Liver (tissue), 9 donors: ENCODE data around the gene LRRC27. TPM values are rescaled to one million over a fixed set of nuclear protein-coding genes. Genes with fewer than 3 reads are reported as not detected.

Experiments used
- DNase-seq: peaks from one replicate; pipeline ENCODE4 v3.0.0-alpha.2; 2017; ENCODE audit warnings: low spot score
- H3K27ac ChIP-seq, 2 donors: one replicate each; pipeline ENCODE4 v1.7.0; 2013; ENCODE audit warnings: inconsistent platforms in 2 of 2, low read length in 2 of 2, control low read depth in 1 of 2, low read depth in 1 of 2, mild to moderate bottlenecking in 1 of 2
- H3K27me3 ChIP-seq, 4 donors: one replicate each; pipeline versions ENCODE4 v1.6.1 to v1.7.0; 2013; ENCODE audit warnings: low read length in 3 of 4, inconsistent platforms in 1 of 4, mild to moderate bottlenecking in 1 of 4, moderate library complexity in 1 of 4; ENCODE audit not compliant: control insufficient read depth in 4 of 4, insufficient read depth in 4 of 4
- H3K36me3 ChIP-seq, 4 donors: one replicate each; pipeline versions ENCODE4 v1.6.1 to v1.7.0; 2013; ENCODE audit warnings: low read length in 3 of 4, mild to moderate bottlenecking in 3 of 4, low read depth in 1 of 4, moderate library complexity in 1 of 4; ENCODE audit not compliant: control insufficient read depth in 4 of 4, insufficient read depth in 3 of 4
- H3K4me1 ChIP-seq, 4 donors: one replicate each; pipeline versions ENCODE4 v1.6.1 to v1.7.0; 2013; ENCODE audit warnings: low read length in 3 of 4, mild to moderate bottlenecking in 3 of 4, moderate library complexity in 1 of 4; ENCODE audit not compliant: control insufficient read depth in 4 of 4, insufficient read depth in 4 of 4
- H3K4me3 ChIP-seq, 3 donors: one replicate each; pipeline versions ENCODE4 v1.6.1 to v1.7.0; 2013; ENCODE audit warnings: low read length in 3 of 3, control low read depth in 1 of 3, low read depth in 1 of 3, mild to moderate bottlenecking in 1 of 3
- H3K9ac ChIP-seq, 2 donors: one replicate each; pipeline ENCODE4 v1.7.0; 2013; ENCODE audit warnings: low read length in 2 of 2, mild to moderate bottlenecking in 2 of 2, moderate library complexity in 2 of 2, control low read depth in 1 of 2, low read depth in 1 of 2
- H3K9me3 ChIP-seq, 4 donors: one replicate each; pipeline versions ENCODE4 v1.6.1 to v1.7.0; 2013; ENCODE audit warnings: low read length in 3 of 4; ENCODE audit not compliant: control insufficient read depth in 4 of 4
- ATF3 ChIP-seq: IDR thresholded peaks from 2 replicates; pipeline ENCODE4 v1.6.1; 2016; ENCODE audit warnings: antibody characterized with exemption
- CTCF ChIP-seq: fragments of 150-350 bp; IDR thresholded peaks from 2 replicates; pipeline ENCODE4 v1.5.1; 2017; ENCODE audit warnings: improper control_type of control experiment, low read depth, low read length; ENCODE audit not compliant: missing input control
- EGR1 ChIP-seq, 2 donors: IDR thresholded peaks; 2 replicates each; pipeline ENCODE4 v1.6.1; 2016 to 2018; ENCODE audit warnings: antibody characterized with exemption in 2 of 2, low read depth in 2 of 2
- FOXA1 ChIP-seq: IDR thresholded peaks from 2 replicates; pipeline ENCODE4 v1.6.1; 2016; ENCODE audit warnings: antibody characterized with exemption
- FOXA2 ChIP-seq: IDR thresholded peaks from 2 replicates; pipeline ENCODE4 v1.6.1; 2016; ENCODE audit warnings: antibody characterized with exemption
- GABPA ChIP-seq, 2 donors: IDR thresholded peaks in 1 of 2; conservative IDR thresholded peaks in 1 of 2; 2 replicates each; pipeline ENCODE4 v1.6.1; 2016; ENCODE audit warnings: antibody characterized with exemption in 2 of 2, mild to moderate bottlenecking in 1 of 2, moderate library complexity in 1 of 2
- HNF4A ChIP-seq, 2 donors: conservative IDR thresholded peaks; 2 replicates each; pipeline ENCODE4 v1.6.1; 2016; ENCODE audit warnings: antibody characterized with exemption in 2 of 2, mild to moderate bottlenecking in 2 of 2
- HNF4G ChIP-seq: IDR thresholded peaks from 2 replicates; pipeline ENCODE4 v1.6.1; 2016; ENCODE audit warnings: antibody characterized with exemption
- NR2F2 ChIP-seq: IDR thresholded peaks from 2 replicates; pipeline ENCODE4 v1.6.1; 2016; ENCODE audit warnings: antibody characterized with exemption
- REST ChIP-seq: IDR thresholded peaks from 2 replicates; pipeline ENCODE4 v1.6.1; 2016; ENCODE audit warnings: antibody characterized with exemption, mild to moderate bottlenecking
- RXRA ChIP-seq, 2 donors: IDR thresholded peaks; 2 replicates each; pipeline ENCODE4 v1.6.1; 2017 to 2018; ENCODE audit warnings: antibody characterized with exemption in 2 of 2, mild to moderate bottlenecking in 1 of 2
- TAF1 ChIP-seq: conservative IDR thresholded peaks from 2 replicates; pipeline ENCODE4 v1.6.1; 2016; ENCODE audit warnings: antibody characterized with exemption, mild to moderate bottlenecking
- WGBS: extraction: QIAGEN DNeasy Blood & Tissue Kit; methylation state at CpG from one replicate; pipeline ENCODE4 v1.1.7; 2013; 5-methylcytosine and 5-hydroxymethylcytosine counted together
- polyA plus RNA-seq, 2 donors: library from polyadenylated mRNA; stranded (reverse) in 1 of 2; unstranded in 1 of 2; fragments of 200-250 nt in 1 of 2; fragments of >200 nt in 1 of 2; fragmentation: Nextera tagmentation in 1 of 2; extraction: Ambion mirVana in 1 of 2; gene quantifications; one replicate each; pipeline versions ENCODE4 v1.2.1 to v1.2.3, GENCODE V29; 2013 to 2015
- total RNA-seq, 2 donors: library from RNA; depleted of rRNA; stranded (reverse); fragments of >200 nt; gene quantifications; one replicate each; pipeline ENCODE4 v1.2.3, GENCODE V29; 2014
- TF ChIP-seq, protein P1 (sequence below): IDR thresholded peaks from 2 replicates; pipeline ENCODE4 v1.6.1; 2016; ENCODE audit warnings: antibody characterized with exemption
- donor health status: healthy.
- donor health status: healthy.
- donor health status: healthy.
- donor health status: healthy.
- donor health status: healthy.

The LRRC27 gene
- total and polyA plus RNA-seq, 4 donors, result 1.8 to 2.8 (median 2.6) TPM

DNA sequence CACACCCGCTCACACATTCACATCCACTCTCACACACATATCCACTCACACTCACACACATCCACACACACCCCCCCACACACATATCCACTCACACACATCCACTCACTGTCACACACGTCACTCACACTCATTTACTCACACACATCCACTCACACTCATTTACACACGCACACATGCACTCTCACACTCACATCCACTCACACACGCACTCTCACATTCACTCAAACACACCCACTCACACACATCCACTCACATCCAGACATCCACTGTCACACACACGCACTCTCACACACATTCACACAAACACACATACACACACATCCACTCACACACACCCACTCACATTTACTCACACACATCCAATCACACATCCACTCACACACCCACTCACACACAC is 83.3 kb downstream of the LRRC27 start:
- Histone ChIP-seq H3K9me3 (no peaks in the 10 kb centered on the region), H3K27me3 (no peaks in the 10 kb centered on the region), H3K27ac (no peak overlapping the region), H3K9ac (no peak overlapping the region), H3K4me3 (no peak overlapping the region), H3K36me3 (no peaks in the 10 kb centered on the region), H3K4me1 (peaks cover 0 to 17% (median 1%) of the 10 kb centered on the region in 4 donors)
- DNase-seq, result no peak
- WGBS, result 97% methylated on average over 5 of the region's 5 CpGs
- no peak for TF ChIP-seq GABPA (IDR thresholded peaks at IDR 0.05 in 1 of 2, conservative IDR thresholded peaks at IDR 0.05 in 1 of 2)
- TF ChIP-seq NR2F2, result no peak
- no peak for TF ChIP-seq FOXA1
- TF ChIP-seq RXRA (IDR thresholded peaks at IDR 0.05), result no peak
- TF ChIP-seq EGR1 (IDR thresholded peaks at IDR 0.05; ENCODE audit: low read depth in 2 of 2), result no peak
- no peak for TF ChIP-seq HNF4G
- TF ChIP-seq CTCF, result no peak
- TF ChIP-seq ATF3, result no peak
- TF ChIP-seq HNF4A (conservative IDR thresholded peaks at IDR 0.05), result no peak
- TF ChIP-seq, protein P1, sequence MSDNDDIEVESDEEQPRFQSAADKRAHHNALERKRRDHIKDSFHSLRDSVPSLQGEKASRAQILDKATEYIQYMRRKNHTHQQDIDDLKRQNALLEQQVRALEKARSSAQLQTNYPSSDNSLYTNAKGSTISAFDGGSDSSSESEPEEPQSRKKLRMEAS, result no peak
- TF ChIP-seq FOXA2, result no peak

DNA sequence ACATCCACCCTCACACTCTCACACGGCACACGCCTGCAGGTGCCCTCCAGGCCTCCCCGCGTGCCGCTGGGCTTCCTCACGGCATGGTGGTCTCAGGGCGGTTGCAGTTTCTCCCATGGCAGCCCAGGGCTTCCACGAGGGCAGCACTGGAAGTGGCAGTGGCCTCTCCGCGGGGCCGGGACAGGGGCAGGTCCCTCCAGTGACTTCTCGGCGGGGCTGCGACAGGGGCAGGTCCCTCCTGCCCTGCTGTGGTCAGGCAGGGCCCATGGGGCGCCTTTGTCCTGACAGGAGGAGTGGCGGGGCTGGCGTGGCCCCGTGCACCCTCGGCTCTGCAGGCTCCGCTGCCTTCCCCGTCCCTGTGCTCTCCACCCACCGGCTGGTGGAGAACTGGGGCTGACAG is 84.0 kb downstream of the LRRC27 start:
- Histone ChIP-seq H3K4me1 (peaks cover 0 to 17% (median 1%) of the 10 kb centered on the region in 4 donors), H3K36me3 (no peaks in the 10 kb centered on the region), H3K27me3 (no peaks in the 10 kb centered on the region), H3K27ac (no peak overlapping the region), H3K9me3 (no peaks in the 10 kb centered on the region), H3K4me3 (no peak overlapping the region), H3K9ac (no peak overlapping the region)
- no peak for DNase-seq
- WGBS, result 96% methylated on average over 22 of the region's 22 CpGs
- no peak for TF ChIP-seq CTCF
- no peak for TF ChIP-seq HNF4G
- no peak for TF ChIP-seq REST
- no peak for TF ChIP-seq TAF1
- TF ChIP-seq HNF4A (conservative IDR thresholded peaks at IDR 0.05), result no peak
